IPS-NIHi11 (cell line): Measurements from ENCODE around the gene AGAP6.
"Not testable (repeated sequence)": the region's sequence is repeated elsewhere in the genome, so short reads cannot be mapped to it uniquely, and the experiment has no call there.

ENCODE experiments used
- DNase-seq: peaks from one replicate; pipeline ENCODE4 v3.0.0; 2012; ENCODE audit warnings: mixed read lengths, low spot score

The AGAP6 gene

DNA sequence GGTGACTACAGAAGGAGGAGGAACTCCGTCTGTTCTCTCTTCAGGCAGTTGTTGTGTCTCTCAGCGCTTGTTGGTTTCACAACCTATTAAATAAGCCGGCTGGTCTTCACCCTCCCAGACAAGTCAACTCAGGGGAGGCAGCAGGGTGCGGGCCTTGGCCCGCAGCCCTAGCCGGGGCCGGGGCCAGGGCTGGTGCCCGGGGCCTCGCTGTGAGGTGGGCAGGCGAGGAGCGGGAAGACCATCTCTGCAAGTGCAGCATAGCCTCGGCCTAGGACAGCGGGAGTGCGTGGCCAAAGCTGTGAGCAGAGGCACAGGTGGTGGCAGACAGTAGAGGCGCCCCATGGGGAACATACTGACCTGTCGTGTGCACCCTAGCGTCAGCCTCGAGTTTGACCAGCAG lies at the start of gene AGAP6:
TSS of gene AGAP6 (plus strand) at position 31 of the 400 bp plus-strand sequence. CDS start at position 341, 310 bp downstream.
- DNase-seq: not testable (repeated sequence)

DNA sequence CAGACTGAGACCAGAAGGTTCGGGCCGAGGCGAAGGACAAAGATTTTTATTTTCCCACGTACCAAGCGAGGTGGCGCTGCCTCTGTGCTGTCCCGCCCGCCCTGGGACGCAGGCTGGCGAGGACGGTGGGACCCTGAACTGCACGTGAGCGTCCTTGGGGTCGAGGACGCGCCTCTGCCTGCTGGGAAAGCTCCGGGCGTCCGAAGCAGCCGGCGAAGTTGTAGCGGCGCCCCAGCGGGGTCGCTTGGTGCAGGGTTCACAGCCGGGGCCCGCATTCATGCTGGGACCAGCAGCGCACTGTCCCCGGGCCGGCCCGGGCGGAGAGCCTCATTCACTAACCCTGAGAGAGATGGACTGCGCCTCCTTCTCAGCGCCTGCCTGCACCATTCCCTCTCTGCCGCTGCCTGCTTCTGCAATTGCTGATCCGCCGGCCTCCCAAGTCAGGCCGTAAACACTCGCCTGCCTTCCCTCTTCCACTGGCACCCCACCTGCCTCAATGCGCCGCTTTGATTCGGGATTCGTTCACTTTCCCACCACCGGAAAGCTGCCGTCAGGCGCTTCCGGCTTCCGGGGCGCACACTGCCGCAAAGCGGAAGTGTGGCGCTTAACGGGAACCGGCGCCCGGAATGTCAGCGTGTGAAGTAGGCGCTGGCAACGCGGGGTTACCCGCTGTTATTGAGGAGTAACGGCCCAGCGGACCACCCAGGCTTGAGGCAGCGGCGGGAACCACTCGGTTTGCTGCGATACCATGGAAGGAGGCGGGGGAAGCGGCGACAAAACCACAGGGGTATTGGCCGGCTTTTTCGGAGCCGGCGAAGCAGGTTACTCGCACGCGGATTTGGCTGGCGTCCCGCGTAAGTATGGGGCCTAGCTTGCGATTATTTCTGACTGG lies 46.5 kb upstream of the AGAP6 start, which contains the start of the genes PARG and TIMM23B:
TSS of gene PARG (minus strand) at position 581 of the 892 bp plus-strand sequence. CDS start at position 279, 302 bp downstream.
TSS of gene TIMM23B (plus strand) at position 607 of the 892 bp plus-strand sequence. CDS start at position 749, 142 bp downstream.
- DNase-seq: peak; percentile 63

- not testable (repeated sequence) for DNase-seq
Observed at GRCh38 chr10:49942339-49942705, 45.9 kb upstream of the AGAP6 start.

- not testable (repeated sequence) for DNase-seq
Observed at GRCh38 chr10:49943607-49944006, 44.6 kb upstream of the AGAP6 start.

DNA sequence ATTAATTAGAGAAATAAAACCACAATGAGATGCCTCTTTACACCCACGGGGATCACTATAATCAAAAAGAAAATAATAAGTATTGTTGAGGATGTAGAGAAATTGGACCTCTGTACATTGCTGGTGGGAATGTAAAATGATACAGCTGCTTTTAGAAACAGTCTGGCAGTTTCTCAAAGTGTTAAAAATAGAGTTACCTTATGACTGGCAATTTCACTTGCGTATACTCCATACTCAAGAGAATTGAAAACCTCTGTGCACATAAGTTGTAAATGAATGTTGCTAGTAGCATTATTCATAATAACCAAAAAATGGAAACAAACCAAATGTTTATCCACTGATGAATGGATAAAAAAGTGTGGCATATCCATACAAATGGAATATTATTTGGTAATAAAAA lies 40.1 kb upstream of the AGAP6 start:
- DNase-seq: not testable (repeated sequence)

DNA sequence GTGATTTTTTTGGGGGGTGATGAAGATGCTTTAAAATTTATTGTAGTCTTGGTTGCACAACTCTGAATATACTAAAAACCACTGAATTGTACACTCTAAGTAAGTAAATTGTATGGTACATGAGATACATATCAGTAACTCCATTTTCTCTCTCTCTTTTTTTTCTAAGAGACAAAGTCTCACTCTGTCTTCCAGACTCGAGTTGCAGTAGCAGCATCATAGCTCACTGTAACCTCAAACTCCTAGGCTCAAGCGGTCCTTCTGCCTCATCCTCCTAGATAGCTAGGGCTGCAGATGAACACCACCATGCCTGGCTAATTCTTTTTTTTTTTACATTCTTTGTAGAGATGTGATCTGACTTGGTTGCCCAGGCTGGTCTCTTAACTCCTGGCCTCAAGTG lies 39.5 kb upstream of the AGAP6 start:
- not testable (repeated sequence) for DNase-seq

- not testable (repeated sequence) for DNase-seq
Observed at GRCh38 chr10:49952006-49952405, 36.2 kb upstream of the AGAP6 start.

DNA sequence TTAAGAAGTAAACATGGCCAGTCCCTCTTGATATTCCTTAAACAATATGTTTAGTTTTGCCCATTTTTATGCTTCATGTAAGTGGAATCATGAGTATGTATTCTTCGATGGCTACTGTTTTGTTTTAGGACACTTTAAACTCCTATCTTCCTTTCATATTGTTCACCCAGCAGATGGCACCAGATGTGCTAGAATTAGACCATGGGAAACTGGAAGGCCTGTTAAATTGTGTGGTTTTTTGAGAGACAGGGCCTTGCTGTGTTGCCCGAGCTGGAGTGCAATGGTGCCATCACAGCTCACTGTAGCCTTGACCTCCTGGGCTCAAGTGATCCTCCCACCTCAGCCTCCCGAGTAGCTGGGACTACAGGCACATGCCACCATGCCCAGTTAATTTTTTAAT lies 35.1 kb upstream of the AGAP6 start:
- DNase-seq: not testable (repeated sequence)

DNA sequence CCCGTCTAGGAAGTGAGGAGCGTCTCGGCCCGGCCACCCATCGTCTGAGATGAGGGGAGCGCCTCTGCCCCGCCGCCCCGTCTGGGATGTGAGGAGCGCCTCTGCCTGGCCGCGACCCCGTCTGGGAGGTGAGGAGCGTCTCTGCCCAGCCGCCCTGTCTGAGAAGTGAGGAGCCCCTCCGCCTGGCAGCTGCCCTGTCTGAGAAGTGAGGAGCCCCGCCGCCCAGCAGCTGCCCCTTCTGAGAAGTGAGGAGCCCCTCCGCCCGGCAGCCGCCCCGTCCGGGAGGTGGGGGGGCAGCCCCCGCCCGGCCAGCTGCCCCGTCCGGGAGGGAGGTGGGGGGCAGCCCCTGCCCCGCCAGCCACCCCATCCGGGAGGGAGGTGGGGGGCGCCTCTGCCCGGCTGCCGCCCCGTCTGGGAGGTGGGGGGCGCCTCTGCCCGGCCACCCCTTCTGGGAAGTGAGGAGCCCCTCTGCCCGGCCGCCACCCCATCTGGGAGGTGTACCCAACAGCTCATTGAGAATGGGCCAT lies 17.8 kb upstream of the AGAP6 start:
- DNase-seq: not testable (repeated sequence)

DNA sequence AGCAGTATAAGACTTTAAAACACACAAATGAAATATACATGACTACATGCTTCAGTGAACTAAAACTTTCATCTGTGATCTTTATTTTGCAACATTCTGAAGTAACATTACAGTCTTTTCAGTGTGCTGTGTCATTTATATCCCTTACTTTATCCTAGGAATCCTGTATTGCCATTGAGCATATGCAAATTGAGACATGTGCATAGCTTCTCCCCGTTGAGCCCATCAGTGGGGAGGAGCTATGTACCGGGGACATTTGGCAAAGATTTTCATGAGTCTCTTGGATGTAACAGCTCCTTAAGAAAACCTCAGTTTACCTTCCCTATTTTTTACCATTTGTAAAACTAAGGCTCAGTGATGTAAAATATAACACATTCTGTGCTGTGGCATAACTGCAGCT lies 16.7 kb upstream of the AGAP6 start:
- not testable (repeated sequence) for DNase-seq

- DNase-seq: not testable (repeated sequence)
Observed at GRCh38 chr10:49972094-49972493, 16.1 kb upstream of the AGAP6 start.

- not testable (repeated sequence) for DNase-seq
Observed at GRCh38 chr10:49977756-49978155, 10.4 kb upstream of the AGAP6 start.

- DNase-seq: not testable (repeated sequence)
Observed at GRCh38 chr10:49987207-49987606, 999 bp upstream of the AGAP6 start.

DNA sequence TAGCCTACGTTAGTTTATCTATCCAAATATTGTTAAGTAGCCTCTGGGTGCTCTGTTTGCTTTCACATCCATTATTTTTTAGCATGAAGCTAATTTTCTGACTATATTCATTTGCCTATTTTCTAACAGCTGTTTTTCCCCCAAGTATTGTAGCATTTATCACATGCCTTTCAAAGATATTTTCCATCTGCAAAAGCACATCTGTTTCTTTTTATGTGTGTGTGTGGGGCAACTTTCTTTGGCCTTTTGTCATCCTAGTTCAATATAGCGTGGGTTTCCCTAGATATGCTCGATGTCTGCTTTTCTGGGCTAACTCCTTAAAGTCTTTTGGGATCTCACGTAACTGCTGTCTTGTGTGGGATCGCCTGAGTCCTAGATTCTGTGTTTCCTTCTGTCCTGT lies 7.1 kb downstream of the AGAP6 start:
- DNase-seq: not testable (repeated sequence)

DNA sequence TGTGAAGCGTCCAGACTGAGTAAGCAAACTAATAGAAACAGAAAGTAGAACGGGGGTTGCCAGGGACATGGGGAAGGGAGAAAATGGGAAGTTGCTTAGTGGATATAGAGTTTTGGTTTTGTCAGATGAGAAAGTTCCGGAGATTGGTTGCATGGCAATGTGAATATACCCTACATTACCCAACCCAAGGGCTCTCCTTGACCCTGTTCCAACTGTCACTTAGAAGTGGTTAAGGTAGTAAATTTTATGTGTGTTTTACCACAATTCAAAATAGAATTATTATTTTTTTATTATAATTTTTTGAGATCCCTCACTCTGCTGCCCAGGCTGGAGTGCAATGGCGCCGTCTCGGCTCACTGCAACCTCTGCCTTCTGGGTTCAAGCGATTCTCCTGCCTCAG lies 25.8 kb downstream of the AGAP6 start:
- DNase-seq: not testable (repeated sequence)

DNA sequence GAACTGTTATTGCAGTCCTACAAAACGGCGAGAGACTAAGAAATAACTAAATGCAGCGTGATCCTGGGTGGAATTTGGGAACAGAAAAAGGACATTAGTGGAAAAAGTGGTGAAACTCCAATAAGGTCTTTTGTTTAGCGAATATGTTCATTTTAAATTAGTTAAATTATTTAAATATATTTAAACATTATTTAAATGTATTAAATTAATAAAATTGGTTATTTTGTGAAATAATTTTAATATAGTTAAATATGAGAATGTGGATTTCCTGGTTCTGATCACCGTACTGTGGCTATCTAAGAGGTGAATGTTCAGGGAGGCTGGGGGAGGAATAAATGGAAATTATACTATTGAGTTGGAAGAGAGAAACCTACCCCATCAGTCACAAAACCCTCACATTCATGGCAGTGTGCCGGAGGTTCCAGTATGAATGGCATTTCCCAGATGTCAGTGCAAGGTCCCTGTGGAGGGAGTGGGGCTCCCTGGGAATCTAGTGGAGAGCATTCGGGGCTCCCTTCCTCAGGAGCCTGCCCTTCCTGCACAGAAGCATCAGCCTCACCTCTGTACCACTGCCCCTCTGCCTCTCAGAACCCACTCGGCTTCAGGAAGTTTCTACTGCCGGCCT lies 27.5 kb downstream of the AGAP6 start:
- not testable (repeated sequence) for DNase-seq

- DNase-seq: not testable (repeated sequence)
Observed at GRCh38 chr10:50016926-50017325, 28.7 kb downstream of the AGAP6 start.

DNA sequence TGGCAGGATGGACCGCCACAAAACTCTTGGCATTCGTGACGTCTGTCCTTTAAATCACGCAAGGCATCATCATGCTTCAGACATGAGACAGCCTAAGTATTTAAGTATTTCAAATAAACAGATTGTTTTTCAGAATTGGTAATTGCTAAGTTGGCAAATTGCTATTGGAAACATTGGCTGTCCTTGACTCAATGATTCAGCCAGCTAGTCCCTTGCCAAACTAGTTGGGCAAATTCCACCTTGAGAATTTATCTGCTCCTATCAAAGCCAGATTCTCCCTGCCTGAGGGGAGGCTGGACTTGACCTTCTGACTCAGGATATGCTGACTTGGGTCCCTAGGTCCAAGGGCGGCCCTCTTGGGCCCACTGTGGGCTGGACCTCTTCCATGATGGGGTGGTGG lies 29.4 kb downstream of the AGAP6 start:
- not testable (repeated sequence) for DNase-seq

DNA sequence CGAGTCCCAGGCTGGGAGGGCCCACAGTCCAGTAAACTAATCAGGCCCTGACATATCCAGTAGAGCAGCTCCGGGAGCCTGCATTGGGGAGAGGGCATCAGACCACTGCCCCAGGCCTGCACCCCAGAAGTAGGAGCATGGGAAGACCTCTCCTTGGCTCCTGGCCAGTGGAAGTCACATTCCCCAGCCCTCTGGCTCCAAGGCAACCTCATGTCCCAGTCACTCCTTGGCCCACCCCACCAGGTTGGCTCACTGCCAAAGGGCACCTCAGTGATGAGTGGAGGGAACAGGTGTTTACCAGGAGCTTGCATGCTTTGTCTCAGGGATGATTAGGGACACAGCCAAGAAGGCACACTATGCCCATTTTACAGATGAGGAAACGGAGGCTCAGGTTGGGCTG lies 31.1 kb downstream of the AGAP6 start:
- not testable (repeated sequence) for DNase-seq

DNA sequence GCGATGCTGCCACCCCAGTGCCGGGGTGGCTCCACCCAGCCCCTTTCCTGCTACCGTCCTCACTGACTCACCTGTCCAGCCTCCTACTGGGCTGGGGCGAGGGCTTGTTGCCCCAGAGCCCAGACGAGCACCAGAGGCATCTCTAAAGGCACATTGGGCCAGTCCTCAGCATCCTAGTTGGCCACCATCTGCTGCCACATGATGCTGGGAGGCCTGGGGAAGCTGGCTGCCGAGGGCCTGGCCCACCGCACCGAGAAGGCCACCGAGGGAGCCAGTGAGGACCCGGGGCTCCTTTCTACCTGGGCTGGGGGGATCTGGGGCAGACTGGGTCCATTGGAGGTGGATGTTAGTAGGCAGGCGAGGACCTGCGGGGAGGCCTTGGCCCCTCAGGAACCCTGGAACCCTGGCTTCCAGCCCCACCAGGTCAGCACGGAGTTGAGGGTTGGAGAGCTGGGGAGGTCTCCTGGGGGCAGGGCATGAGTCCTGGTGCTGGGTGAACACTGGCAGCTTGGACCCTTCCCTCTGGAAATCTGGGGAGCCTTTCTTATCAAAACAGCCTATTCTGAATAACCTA lies 32.3 kb downstream of the AGAP6 start:
- not testable (repeated sequence) for DNase-seq

GRCh38 chr10:50021646-50022045 lies 33.4 kb downstream of the AGAP6 start:
- no peak for DNase-seq

GRCh38 chr10:50024716-50025383 lies 36.6 kb downstream of the AGAP6 start:
- DNase-seq: not testable (repeated sequence)
